G401 (cell line): ENCODE results near the gene SLC25A10. TPM values are rescaled to one million over a fixed set of nuclear protein-coding genes. Genes with fewer than 3 reads are reported as not detected.

Experiments used
- DNase-seq: peaks from one replicate; pipeline ENCODE4 v3.0.0-alpha.2; 2015; ENCODE audit warnings: low spot score
- in situ Hi-C: cut with HindIII; loops from 2 replicates; pipeline ENCODE4 v1.10.0; 2016; ENCODE audit warnings: low sequenced_read_pairs, mixed read lengths
- total RNA-seq: library from RNA; depleted of rRNA; stranded (reverse); fragments of >200 nt; shearing (Covaris generic); gene quantifications from 2 replicates; pipeline ENCODE4 v1.2.3, GENCODE V29; 2014

Gene SLC25A10
- total RNA-seq, 1 experiment from 2014 or later: 73.9 TPM

DNA sequence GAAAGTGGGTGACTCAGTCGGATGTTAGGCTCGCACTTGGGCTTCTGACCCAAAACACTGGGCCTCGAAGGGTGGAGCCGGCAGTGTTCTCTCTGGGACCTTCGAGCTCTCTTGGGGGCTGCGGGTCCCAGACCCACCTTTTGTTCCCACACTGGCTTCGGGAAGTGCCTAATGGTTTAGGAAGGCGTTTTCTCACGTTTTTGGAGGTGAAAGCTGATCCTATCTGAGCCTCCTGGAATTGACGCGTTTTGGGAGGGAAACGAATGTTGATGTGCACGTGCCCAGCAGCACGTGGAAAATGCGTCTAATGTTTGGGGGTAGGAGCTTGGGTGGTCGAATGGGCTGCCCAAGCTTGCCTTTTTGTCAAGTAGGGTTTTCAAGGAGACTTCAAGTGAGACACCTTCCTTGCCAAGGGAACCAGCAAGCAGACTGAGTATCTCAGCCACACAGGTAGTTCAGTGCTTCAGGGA is 27.6 kb upstream of the SLC25A10 start:
- DNase-seq: no peak
- in situ Hi-C loops: no loop called here

DNA sequence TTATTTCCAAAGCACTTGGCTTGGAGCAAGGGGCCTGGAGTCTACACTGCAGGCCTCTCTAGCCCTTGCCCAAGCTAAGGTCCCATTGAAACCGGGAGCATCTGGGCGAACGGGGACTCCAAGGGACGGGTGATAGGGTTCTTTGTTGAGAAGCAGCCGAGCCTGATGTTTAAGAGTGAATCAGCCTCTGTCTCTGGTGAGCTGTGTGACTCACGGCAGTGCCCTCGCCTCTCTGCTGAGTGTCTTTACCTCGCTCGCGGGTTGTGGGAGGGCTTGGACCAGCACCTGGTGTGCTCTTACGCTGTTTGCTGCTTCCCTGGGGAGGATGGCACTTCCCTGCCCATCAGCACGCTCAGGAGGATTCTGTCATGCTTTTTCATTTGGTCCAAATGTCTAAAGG is 27.0 kb upstream of the SLC25A10 start:
- in situ Hi-C loops: no loop called here
- DNase-seq: no peak

DNA sequence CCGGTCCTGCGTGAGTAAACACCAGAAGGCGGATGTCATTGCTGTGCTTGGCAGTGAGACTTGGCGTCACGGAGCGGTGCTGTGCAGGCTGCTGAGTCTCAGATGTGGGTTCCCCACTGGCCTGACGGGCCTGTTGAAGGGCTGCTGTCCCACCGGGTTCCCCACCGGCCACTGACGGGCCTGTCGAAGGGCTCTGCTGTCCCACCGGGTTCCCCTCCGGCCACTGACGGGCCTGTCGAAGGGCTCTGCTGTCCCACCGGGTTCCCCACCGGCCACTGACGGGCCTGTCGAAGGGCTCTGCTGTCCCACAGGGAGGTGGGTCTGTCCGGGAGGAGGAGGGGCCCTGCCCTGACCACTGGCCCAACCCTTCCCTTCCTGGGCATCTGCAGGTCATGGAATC is 25.5 kb upstream of the SLC25A10 start:
- DNase-seq: no peak
- in situ Hi-C loops: no loop called here

DNA sequence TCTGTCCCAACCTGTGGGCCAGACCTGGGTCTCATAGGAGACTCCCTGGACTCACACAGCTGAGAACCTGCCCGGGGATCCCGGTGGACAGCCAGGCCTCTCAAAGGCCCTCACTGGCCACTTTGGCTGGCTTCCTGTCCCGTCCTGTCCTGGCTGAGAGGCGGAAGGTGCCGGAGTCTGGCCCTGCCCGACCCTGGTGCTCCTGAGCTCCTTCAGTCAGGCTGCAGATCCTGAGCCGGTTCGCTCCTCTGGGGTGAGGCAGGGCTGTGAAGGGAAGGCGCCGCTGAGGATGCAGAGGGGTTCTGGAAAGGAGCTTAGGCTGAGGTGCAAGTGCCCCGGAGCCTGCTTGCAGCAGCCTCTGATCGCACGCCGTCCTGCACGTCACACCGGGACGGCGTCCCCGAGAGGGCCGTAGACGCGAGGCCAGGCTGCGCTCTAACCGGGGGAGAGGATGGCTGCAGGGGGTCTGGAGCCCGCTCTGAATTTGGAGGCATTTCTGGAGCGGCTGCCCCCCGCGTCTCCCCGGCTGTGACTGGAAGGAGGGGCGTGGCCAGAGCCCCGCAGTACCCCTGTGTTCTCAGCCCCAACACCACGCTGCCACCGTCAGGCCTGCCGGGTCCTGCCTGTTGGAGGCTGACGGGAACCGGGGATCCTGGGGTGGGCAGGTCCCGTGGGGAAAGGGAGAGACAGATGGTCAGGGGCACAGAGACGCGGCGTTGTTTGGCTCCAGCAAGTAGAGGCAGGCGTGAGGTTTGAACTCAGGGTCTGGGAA is 24.1 kb upstream of the SLC25A10 start:
- DNase-seq: no peak
- in situ Hi-C loops: no loop called here

DNA sequence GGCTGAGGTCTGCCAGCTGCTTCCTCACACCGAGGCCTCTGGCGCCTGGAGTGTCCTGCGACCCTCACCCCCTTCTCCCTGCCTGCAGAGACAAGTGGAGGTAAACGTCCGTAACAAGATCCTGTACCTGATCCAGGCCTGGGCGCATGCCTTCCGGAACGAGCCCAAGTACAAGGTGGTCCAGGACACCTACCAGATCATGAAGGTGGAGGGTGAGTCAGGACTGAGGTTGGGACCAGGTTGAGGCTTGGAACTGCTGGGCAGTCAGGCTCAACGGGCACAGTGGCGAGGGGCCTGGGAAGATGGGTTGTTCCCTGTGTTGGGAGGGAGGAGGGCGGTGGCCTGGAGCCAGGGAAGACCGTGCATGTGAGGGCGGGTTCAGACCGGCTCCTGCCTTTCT is 23.5 kb upstream of the SLC25A10 start:
- no peak for DNase-seq
- in situ Hi-C loops: no loop called here

DNA sequence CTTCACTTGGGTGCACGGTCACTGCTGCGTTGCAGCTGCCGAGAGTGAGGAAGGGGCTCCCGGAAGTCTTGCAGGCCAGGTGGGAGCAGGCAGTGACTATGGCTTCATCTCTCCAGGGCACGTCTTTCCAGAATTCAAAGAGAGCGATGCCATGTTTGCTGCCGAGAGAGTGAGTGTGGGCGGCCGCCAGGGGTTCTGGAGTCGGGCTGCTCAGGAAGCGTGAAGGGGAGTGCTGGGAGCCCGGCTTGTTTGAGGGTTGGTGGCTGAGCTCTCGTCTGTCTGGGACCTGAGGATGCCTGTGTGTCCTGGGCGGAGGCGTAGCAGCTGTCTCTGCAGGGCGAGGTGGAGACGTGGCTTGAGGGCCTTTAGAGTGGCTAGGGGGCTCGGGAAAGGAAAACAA is 22.0 kb upstream of the SLC25A10 start:
- in situ Hi-C loops: no loop called here
- no peak for DNase-seq

DNA sequence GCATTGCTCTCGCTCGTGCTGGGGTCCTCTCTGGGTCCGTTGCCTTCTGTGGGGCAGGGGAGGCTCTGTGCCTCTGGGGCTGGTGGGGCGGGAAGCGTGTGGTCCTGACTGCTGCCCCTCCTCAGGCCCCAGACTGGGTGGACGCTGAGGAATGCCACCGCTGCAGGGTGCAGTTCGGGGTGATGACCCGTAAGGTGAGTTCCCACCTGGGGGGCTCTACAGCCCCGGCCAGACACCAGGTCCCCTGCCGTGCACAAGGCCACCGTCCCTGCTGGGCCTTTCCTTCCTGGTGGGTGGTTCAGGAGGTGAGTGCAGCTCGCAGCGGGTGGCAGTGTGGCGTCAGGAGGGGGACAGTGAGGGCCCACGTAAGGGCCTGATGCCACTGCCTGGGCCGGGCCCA is 21.5 kb upstream of the SLC25A10 start:
- in situ Hi-C loops: no loop called here
- DNase-seq: no peak

DNA sequence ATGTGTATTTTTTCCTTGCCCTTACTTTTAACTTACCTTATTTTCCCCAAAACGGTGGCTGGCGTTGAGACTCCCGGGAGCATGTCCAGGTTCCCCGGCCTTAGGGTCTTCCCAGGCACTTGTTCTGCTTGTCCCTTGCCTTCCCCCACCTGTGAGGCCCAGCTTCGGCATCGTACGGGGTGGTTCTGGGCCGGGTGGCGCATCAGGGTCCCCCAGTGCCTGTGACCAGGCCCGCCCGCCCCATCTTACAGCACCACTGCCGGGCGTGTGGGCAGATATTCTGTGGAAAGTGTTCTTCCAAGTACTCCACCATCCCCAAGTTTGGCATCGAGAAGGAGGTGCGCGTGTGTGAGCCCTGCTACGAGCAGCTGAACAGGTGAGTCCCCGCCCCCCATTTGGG is 20.9 kb upstream of the SLC25A10 start:
- no peak for DNase-seq
- in situ Hi-C loops: no loop called here

DNA sequence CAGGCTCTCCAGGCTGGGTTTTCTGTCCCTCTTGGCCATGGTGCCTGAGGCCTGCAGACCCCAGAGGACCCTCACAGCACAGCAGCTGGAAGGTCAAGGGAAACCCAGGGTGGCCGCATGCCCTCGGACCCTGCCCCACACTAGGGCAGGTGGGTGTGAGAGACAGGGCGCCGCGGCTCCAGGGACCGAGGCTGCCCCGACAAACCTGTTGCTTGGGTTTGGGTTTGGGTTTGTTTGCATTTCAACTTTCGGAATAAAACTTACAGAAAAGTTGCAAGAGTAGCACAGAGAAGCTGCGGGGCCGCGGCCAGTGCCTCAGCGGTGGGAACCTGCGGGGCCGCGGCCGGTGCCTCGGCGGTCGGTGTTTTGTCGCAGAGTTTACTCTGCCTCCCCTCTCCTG is 20.5 kb upstream of the SLC25A10 start:
- in situ Hi-C loops: no loop called here
- no peak for DNase-seq

DNA sequence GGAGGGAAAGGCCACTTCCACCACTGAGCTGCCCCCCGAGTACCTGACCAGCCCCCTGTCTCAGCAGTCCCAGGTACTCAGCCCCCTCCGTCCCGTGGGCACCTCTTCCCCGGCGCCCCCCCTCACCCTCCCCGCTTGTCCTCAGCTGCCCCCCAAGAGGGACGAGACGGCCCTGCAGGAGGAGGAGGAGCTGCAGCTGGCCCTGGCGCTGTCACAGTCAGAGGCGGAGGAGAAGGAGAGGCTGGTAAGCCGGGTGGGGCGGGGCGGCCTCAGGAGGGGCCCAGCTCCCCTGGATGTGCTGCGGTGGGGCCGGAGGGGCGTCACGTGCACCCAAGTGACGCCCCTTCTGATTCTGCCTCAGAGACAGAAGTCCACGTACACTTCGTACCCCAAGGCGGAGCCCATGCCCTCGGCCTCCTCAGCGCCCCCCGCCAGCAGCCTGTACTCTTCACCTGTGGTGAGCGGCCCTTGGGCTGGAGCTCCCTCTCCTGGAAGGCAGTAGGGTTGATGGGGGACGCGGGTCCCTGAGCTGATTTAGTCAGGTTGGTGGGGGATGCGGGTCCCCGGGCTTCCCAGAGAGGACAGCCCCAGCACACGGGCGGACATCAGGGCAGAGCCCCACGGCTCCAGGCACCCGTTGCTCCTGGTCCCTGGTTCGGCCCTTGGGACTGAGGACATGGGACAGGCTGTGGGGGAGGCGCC is 18.4 kb upstream of the SLC25A10 start:
- DNase-seq: no peak
- in situ Hi-C loops: no loop called here

DNA sequence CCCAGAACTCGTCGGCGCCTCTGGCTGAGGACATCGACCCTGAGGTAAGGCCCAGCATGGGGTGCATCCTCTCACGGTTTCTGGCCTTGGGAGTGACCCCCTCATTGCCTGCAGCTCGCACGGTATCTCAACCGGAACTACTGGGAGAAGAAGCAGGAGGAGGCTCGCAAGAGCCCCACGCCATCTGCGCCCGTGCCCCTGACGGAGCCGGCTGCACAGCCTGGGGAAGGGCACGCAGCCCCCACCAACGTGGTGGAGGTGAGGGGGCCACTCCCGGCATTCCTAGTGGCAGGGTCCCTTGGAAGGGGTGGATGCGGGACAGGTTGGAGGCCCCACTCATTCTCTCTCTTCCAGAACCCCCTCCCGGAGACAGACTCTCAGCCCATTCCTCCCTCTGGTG is 17.3 kb upstream of the SLC25A10 start:
- in situ Hi-C loops: no loop called here
- no peak for DNase-seq

DNA sequence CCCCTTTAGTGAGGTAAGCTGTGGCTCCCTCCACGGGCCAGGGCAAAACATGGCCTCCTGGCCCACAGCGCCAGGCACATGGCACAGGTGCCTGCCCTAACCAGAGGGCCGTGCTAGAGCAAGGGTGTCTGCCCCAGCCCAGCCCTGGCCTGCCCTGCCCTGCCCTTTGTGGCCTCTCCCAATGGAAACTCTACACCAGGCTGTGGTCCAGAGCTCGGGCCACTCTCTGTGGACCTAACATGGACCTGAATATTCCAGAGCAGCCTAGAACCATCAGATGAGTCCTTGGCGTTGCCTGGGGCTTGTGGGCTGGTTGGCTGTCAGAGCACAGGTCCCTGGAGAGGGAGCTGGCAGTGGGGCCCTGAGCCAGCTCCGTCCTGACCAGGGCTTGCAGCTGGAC is 16.9 kb upstream of the SLC25A10 start:
- DNase-seq: no peak
- in situ Hi-C loops: no loop called here

DNA sequence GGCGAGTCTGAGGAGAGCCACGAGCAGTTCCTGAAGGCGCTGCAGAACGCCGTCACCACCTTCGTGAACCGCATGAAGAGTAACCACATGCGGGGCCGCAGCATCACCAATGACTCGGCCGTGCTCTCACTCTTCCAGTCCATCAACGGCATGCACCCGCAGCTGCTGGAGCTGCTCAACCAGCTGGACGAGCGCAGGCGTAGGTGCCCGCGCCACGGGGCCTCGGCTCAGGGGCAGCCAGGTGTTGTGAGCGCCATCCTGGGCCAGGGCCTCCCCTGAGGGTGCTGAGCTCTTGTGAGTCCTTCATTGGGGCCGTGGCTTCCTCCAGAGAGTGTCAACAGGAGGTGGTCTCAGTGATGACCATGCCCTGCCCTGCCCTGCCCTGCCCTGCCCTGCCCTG is 16.3 kb upstream of the SLC25A10 start:
- in situ Hi-C loops: no loop called here
- DNase-seq: no peak

DNA sequence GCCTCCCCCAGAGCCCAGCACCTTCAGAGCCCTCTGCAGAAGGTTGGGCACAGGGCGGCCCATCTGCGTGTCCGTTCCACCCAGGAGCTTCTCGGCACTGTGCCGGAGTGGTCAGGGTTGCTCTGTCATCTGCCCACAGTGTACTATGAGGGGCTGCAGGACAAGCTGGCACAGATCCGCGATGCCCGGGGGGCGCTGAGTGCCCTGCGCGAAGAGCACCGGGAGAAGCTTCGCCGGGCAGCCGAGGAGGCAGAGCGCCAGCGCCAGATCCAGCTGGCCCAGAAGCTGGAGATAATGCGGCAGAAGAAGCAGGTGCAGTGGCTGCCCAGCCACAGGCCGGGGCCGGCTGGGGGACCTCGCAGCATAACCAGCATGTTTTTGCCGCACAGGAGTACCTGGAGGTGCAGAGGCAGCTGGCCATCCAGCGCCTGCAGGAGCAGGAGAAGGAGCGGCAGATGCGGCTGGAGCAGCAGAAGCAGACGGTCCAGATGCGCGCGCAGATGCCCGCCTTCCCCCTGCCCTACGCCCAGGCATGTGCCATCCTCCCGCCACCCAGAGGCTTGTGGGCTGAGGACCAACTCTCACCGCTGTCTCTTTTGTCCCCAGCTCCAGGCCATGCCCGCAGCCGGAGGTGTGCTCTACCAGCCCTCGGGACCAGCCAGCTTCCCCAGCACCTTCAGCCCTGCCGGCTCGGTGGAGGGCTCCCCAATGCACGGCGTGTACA is 15.7 kb upstream of the SLC25A10 start:
- in situ Hi-C loops: no loop called here
- DNase-seq: no peak

DNA sequence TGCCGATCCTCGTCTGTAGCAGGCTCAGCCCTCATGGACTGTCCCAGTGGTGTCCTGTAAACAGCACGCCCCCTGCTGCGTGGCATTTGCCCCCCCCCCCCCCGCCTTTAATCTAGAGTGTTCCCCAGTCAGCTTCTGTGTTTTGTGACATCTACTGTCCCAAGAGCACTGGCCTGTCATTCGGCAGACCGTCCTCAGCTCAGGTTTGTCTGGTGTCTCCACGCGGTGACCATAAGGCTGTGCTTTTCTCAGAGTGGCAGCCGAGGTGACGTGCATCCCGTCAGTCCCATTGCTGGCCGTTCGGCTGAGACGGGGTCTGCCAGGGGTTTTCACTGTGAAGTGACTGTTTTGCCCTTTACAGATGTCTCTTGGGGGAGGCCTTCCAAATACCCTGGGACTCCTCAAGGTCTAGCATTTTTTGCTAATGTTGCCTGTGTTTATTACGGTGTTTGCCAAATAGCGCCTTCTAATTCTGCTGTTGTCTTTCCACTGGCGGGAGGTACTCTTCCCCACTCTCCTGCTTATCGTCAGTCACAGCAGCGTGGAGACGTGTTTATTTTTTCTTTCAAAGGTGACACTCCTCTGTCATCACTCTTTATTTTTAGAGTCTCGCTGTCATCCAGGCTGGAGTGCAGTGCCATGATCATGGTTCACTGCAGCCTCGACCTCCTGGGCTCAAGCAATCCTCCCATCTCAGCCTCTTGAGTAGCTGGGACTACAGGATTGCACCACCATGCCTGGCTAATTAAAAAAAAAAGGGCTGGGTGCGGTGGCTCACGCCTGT is 14.6 kb upstream of the SLC25A10 start:
- no peak for DNase-seq
- in situ Hi-C loops: no loop called here

DNA sequence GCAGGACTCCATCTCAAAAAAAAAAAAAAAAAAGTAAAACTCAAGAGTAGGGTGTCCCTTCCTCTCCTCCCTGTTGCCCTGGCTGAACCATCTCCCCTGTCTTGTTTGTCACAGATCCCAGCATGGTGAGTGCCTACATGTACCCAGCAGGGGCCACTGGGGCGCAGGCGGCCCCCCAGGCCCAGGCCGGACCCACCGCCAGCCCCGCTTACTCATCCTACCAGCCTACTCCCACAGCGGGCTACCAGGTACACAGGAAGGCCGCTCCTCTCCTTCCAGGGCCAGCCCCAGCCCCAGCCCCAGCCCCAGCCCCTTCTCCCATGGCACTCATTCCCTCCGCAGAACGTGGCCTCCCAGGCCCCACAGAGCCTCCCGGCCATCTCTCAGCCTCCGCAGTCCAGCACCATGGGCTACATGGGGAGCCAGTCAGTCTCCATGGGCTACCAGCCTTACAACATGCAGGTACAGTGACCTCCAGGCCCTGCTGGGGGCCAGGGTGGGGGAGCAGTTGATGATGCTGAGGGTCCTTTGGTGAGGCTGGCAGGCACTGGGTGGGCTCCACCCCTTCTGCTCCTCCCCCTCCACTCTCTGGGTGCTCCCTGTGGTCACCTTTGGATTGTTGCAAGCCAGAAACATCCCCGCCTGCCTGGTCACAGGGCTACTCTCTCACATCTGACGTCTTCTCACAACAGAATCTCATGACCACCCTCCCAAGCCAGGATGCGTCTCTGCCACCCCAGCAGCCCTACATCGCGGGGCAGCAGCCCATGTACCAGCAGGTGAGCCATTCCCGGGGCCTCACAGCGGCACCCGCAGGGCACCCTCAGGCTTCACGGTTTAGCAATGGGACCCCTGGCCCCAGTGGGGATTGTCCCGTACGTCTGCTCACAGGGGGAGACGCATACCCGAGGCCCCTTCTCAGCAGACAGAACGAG is 11.5 kb upstream of the SLC25A10 start:
- in situ Hi-C loops: no loop called here
- DNase-seq: no peak

DNA sequence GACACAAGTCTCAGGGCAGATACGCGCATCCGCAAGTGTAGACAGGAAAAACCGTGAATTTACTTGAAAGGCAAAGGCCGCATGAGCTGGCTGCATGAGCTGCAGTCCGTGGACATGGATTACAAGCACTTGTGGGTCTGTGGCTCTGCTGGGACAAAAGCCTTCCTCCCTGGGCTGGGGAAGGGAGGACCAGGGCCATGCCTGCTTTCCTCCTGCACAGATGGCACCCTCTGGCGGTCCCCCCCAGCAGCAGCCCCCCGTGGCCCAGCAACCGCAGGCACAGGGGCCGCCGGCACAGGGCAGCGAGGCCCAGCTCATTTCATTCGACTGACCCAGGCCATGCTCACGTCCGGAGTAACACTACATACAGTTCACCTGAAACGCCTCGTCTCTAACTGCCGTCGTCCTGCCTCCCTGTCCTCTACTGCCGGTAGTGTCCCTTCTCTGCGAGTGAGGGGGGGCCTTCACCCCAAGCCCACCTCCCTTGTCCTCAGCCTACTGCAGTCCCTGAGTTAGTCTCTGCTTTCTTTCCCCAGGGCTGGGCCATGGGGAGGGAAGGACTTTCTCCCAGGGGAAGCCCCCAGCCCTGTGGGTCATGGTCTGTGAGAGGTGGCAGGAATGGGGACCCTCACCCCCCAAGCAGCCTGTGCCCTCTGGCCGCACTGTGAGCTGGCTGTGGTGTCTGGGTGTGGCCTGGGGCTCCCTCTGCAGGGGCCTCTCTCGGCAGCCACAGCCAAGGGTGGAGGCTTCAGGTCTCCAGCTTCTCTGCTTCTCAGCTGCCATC is 10.6 kb upstream of the SLC25A10 start:
- in situ Hi-C loops: no loop called here
- DNase-seq: no peak
